HG03378 (cell line): ENCODE results near the gene CAV2.
A peak's percentile ranks its signal among the peaks of the same experiment; 100 is the strongest.

ENCODE experiments used
- ATAC-seq: cut with Tn5 transposase; IDR thresholded peaks from one replicate; pipeline ENCODE4 v1.9.1; 2021; ENCODE audit warnings: mild to moderate bottlenecking, moderate library complexity; ENCODE audit not compliant: unreplicated experiment

Gene CAV2

DNA sequence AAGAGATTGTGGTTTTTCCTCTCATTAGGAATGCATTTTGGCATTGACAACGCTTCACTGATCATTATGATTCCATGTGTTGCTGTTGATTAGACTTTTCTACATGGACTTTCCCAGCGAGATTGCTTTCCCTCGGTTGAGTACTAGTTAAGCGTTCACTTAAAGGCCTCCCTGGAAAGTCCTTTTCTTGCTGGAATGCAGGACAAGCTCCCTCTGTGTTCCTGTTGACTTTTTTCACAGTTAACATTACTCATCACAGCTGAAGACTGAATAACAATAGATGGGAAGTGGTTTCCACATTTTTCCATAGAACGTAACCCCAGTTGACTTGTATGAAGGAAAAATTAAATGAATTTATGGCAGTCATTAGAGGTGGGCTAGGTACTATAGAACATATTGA, 22.7 kb downstream of the CAV2 start:
- no peak for ATAC-seq

DNA sequence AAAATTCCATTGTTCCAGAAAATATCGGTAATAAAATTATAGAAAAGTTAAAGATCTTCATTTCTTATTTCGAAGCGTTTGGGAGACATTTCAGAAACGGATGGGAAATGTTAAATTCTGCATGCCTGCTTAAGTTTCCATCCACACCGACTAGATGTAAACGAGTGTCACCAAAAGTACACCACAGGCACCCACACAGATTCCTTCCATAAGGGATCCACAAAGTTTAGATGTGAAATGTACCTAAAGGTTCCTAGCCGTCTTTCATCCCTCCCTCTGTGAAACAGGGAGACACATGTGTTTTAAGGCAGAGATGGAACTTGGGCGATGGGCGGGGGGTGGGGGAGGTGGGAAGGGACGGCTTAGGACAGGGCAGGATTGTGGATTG, 24.7 kb downstream of the CAV2 start:
- no peak for ATAC-seq

DNA sequence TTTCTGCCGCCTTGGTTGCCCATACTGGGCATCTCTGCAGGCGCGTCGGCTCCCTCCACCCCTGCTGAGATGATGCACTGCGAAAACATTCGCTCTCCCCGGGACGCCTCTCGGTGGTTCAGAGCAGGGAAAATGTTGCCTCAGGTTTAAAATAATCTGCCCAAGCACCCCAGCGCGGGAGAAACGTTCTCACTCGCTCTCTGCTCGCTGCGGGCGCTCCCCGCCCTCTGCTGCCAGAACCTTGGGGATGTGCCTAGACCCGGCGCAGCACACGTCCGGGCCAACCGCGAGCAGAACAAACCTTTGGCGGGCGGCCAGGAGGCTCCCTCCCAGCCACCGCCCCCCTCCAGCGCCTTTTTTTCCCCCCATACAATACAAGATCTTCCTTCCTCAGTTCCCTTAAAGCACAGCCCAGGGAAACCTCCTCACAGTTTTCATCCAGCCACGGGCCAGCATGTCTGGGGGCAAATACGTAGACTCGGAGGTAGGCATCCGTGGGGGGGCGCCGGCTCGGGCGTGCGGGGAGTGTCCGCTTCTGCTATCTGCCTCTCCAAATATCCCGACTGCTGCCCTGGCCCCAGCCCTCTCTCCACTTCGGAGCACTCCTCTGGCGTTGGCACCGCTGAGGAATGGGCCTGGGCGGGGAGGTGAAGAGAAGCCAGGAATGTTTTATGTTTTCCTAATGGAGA, 25.2 kb downstream of the CAV2 start, which contains the start of gene CAV1:
CAV1 (plus strand) TSS at position 428 of the 689 bp plus-strand sequence; CDS start at position 455, 27 bp downstream.
- ATAC-seq = peak; percentile 30

DNA sequence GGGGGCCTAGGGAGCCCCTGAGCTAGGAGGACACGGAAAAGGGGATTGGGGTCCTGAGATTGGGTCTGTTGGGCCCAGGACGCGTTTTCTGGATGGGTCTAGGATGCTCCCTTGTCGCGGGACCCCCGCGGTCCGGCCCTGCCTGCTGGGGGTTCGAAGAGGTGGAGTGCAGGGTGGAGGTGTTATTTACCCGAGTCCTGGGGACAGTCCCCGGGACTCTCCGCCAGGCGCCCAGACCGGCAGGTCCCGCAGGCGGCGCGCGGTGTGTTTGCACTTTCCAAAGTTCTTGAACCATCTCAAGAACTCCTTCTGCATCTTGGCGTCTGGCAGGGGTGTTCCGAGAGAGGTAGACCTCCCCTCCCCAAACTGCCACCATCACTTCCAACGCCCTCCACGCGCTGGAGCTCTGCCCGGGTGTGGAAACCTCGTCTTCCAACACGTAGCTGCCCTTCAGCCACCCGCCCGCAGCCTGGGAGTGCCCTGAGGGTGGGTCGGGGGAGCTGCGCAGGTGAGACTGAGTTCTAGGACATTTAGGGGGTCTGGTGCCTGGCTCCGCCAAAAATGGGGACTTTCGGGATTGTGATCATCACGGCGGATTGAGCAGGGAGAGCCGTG, 25.9 kb downstream of the CAV2 start:
- ATAC-seq = no peak

DNA sequence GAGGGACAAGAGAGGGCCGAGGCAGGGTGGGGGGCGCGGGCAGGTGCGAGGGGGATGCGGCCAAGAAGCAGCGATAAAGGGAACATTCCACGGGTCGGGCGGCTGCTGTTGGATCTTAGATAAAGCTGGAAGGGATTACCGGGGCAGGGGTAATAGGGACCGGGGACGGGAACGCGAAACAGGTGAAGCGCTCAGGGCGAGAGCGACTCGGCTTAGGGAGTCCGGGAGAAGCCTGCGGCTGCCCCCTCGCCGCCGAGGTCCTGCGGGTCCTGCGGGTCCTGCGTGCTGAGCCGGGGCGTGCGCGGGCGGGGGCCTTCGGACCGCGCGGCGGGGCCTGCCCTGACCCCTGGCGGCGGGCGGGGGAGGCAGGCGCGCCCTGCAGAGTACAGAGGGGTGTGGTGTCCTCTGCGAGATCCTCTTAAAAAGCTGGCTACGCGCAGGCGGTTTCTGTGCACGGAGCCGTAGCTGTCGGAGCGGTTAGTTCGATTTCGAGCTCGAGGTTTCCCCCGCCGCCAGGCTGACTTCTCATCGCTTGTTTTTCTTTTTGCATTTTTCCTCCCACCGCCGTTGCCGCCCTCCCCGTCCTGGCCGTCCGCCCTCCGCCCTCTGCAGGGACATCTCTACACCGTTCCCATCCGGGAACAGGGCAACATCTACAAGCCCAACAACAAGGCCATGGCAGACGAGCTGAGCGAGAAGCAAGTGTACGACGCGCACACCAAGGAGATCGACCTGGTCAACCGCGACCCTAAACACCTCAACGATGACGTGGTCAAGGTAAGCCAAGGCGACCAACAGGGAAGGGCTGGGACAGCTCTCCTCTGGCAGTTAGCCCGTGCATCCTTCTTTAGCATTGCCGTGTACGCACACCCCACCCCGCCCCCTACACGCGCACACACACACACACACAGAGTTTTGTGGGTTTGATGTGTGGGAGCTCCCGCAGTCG, 26.6 kb downstream of the CAV2 start:
- ATAC-seq = peak; percentile 81

DNA sequence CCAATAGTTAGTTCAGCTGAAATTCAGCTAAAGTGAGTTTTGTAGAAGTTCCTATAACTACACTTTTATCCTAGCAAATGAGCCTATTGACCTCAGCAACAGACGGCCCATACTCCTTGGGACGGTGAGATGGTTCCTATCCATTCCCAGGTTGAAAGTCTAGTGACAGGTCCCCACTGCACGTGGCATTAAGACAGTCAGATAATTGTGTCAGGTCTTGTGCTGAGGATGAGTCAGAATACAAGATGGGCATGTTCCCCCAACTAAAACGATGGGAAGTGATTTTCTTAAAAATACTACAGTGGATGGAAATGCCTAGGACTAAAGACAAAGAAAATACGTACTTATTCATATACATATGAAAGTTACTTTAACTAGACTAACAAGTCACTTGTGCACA, 27.4 kb downstream of the CAV2 start:
- no peak for ATAC-seq

DNA sequence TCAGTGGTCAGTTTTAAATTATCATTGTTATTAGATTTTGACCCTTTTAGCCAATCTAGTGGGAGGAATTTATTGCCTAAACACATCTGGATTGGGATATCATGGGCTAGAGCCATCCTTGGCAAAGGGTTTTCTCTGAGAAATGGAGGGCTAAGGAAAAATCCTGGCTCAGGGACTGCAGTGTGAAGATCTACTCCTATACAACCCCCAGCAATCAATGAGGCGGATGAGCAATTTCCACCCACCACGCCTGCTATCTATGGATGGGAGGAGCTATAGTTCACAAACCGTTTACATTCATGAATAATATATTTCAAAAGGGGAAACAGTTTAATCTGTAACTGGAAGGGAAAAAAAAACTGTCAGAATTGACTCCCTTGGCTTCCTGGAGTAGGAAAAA, 28.0 kb downstream of the CAV2 start:
- ATAC-seq = no peak

DNA sequence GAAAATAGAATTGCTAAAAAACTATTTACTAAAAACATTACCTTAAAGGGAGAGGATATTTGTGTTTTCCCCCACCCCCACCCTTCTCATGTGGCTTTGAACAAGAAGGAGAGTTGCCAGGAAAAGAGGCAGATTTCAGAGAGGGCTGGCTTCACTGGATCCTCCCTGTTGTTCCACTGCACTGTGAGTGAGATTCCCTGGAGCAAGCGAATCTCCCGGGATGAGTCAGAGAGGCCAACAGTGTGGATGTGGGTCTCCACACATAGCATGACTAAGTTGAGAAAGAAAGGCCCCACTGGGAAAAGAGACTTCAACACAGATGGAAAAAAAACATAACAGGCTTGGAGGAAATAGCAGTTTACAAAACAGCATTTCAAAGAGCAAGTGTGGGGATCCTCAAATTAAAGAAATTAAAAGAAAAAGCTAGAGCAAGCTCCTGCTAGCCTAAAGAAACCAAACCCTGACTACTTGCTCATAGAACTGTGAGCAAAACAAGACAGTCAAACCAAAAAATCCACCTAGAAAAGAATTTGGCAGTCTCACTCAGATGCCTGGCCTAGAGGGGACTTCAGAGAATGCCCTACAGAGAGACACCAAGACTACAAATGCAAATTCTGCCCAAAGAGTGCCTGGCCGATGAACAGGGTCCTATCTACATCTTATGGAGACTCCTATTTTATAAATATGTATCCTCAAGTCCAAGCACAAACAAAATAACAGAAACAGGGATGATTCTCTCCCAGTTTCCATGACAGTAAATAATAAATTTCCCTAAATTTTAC, 28.7 kb downstream of the CAV2 start:
- no peak for ATAC-seq

DNA sequence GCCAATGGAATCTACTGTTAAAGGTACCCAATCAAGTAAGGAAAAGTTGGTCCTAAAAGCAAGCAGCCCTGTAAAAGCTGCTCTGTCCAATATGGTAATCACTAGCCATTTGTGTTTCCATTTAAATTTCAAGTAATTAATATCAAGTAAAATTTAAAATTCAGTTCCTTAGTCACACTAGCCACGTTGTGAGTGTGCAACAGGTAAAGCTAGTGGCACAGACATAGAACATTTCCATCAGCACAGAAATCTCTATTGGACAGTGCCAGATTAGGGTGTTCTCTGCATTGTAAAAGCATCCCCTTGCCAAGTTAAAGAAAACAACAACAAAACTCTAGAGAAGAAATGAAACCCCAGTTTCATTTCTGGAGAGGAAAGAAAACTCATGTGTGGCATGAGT, 29.7 kb downstream of the CAV2 start:
- no peak for ATAC-seq

DNA sequence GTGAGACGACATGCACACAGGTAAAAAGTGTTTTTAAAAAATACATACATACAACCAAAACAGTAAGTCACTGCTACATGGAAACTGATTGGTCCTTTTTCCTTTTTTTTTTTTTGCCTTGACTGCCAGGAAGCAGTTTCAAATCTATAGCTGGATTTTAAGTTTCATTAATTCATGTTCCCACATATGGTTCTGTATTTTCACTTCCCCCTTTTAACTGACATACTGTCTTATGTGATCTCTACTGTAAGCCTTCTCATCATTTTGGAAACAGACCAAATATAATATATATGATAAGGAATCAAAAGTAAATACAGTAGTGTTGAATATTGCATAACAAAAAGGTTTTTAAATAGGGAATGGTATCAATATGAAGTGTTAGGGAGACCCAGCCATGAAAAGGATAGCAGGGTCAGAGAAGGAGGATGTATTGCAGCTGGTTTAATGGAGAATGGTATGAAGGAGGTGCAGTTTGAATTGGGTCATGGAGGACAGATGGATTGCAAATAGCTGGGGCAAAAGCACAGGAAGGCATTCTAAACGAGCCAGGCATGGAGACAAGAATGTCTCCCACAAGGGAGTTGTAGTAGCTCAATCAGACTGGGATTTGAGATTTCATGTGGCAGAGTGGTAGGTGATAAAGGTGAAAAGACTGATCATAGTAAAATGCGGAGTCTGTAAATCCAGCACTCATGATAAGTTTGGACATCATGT, 30.7 kb downstream of the CAV2 start:
- ATAC-seq = no peak

DNA sequence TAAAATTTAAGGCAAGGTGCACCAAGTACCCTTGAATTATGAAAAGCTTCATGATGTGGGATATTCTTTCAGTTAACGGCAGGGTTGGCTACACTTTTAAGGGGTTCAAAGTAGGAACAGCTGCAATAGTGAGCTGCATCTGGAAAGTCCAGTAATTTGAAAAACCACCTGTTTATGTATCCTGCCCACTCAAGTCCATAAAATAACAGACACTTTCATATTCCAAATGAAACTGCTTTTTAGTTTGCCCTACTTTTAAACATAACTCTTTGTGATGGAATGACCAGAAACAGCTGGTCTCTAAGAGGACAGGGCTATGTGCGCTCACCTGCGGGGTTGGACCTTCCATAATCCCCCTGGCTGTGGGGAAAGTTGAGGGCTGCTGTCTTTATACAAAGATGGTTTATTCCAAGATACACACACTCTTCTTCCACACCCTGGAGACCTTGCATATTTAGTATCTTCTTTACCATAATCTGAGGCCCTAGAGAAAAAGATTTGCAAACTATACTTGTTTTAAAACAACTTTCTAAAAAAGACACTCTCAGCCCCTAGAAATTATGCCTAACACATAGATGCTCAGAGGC, 32.7 kb downstream of the CAV2 start:
- ATAC-seq = no peak

DNA sequence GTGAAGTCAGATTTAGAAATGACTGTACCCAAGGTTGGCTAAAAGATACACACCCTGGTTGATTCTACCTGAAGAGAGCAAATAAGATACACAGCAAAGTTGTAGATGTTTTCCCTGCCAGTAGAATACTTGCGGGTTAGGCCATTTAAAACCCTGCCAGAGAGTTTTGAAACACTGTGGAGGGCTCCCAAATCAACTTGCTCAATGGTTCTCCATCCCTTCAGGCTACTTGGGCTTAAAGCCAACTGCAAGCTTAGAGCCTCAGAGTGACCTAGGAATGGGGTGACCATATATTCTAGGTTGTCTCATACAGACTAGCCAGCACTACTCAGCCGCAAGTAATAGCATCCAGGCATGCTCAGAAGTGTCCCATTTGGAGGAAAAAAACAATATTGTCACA, 35.3 kb downstream of the CAV2 start:
- ATAC-seq = no peak

DNA sequence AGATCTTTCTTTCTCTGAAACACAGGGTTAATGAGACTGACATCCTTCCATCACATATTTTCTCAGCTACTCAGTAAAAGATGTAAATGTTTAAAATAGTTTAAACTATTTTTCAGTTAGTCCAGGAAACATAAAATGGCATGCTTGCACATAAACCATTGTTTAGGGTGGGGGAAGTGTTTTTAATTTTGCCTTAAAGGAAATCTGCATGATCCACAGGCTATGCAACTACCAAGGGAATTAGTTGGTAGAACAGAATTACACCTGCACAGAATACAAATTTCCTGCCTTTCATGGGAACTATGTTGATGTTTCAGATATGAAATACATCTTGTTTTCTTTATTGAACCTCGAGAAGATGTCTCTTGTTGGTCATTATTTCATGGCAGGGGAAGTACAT, 35.9 kb downstream of the CAV2 start:
- ATAC-seq = no peak

DNA sequence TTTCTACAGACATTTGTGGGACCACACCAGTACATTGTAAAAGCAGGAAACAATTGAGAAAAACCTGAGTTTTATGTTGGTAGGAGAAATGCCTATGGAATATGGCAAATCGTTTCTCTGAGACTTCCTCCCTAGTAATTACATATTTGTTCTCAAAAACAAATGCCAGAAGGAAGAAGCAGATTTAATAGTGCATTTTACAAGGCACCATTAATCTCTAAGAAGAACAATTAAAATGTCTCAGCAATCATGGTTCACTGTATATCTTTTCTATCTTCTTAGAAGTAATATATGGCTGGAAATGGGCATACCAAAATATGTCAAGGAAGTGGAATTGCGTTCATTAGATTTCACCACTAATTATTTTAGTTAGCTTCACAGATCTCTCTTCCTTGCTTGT, 38.6 kb downstream of the CAV2 start:
- no peak for ATAC-seq

DNA sequence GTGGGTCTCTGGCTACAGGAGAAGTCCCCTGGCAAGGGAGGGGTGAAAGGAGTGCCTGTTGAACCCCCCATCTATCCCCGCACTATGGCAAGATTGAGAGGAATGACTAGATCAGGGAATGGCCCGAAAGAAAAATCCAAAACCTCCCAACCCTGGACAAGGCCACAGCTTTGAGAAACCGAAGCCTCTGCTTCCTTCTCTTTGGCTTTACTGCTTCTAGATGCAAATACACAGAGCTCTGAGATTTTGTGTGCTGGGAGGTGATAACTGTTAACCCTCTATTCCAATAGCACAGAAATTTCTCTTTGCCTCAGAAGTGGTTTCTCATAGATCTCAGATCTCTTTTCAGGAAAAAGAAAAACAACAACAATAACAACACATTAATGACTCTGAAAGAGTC, 40.3 kb downstream of the CAV2 start:
- no peak for ATAC-seq

DNA sequence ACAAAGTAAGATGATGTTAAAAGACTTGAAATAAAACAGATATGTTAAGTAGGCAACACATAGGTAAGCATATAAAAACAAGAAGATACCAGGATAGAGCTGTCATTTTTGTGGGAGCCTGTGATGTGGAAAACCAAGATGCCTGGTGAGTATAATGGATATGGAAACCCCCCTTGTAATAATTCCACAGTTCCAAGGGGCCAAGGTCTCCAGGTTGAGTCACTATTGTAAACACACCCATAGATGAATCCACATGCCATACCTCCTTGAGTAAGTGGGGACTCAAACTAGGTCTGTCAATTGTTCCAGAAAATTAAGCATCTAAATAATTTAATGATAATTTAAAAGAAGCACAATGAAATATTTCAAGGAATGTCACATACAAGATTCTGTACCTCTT, 41.2 kb downstream of the CAV2 start:
- no peak for ATAC-seq

DNA sequence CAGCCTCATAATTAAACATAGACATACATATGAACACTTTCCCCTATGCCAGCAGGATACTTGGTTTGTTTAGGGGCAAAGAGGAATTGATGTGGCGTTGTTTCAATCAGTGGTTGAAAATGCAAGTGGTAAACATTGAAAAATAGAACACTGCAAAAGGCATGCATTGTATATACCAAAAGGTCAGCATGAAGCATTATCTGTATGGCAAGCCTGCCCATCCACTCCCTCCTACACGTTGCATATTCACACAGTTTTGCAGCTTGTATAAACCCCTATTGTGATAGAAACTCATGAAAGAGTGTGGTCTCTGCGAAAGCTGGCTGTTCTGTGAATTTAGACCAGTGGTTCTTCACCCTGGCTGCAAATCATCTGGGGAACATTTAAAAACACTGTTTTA, 42.4 kb downstream of the CAV2 start:
- no peak for ATAC-seq

DNA sequence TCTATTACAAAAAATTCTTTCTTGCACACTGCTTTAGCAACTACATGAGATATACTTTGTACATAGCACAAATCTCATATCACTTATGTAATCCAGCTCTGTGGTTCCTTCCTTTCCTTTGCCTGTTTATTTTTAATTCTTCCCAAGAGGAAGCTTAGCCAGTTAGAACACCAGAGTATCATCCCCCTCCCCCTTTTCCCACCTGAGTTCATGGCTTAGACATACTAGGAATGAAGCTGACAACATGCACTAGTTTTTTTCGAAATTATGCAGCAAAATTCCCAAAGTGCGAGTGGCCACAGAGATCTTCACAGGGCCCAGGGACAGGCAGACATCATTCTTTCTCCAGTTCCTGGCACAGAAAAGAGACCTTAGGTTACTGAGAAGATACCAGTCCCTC, 43.1 kb downstream of the CAV2 start:
- no peak for ATAC-seq

DNA sequence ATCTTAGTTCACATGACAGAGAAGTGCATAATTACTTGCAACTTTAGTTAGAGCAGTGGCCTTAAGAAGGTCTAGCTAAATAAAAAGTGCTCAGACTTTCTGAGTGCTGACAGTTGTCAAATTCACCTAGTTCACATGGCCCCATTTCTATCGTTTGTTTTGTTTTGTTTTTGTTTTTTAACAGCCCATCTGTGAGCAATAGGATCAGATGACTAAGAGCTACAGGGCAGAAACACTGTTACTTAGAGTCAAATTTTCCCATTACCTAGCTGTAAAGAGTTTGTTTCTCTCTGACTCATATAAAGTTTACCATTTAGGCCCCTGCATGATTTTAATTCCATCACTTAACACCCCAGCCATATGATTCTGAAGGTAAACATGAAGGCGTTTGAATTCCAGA, 44.1 kb downstream of the CAV2 start:
- ATAC-seq = no peak

DNA sequence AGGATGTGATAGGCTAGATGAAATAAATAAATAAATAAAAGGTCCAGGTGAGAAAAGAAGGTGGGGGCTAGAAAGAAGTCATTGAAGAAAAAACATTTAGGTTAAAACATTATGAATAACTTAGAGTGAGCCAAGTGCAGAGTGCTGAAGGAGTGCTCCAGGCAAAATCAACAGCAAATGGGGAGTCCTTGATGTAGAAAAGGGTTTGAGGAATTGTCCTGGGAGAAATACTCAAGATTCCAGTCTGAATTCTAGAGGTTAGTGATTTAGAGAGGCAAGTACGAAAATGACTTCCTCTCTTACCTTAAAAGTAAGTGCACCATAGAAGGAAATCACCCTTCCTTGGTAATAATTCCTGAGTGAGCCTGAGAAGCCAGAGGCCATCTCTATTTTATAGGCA, 44.9 kb downstream of the CAV2 start:
- ATAC-seq = no peak
